Measurements from ENCODE around the gene HMOX2. TPM values are rescaled to one million over a fixed set of nuclear protein-coding genes. Genes with fewer than 3 reads are reported as not detected.

The HMOX2 gene
- total and polyA plus RNA-seq, 2 experiments from 2014 or later, result 36.0 to 61.5 TPM

DNA sequence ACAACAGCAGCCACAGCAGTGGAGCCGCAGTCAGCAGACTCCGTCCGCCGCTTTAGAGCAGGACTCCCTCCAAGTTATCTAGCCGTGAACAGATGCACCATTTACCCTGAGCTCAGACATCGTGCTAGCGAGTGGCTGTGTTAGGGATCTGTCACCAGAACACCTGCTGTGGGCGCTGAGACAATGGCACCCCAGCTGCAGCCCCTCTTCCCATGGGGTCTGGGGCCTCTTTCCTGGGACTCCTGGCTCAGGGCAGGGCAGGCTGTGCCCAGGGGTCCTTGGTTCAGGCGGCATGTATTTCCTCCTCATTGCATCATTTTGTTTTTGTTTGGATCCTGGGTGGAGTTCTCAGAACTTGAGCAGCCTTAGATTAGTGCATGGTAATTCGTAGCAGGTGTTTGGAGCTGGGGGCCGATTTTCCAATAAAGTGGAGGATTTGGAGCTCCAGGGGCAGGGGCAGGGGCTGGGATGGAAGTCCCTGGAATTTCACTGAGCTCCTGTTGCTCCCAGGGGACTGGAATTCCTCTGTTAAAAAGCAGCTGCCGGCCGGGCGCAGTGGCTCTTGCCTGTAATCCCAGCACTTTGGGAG lies 25.2 kb upstream of the HMOX2 start:
- no peaks in the 10 kb centered on the region for H3K27me3 ChIP-seq (replicated peaks; ENCODE audit: insufficient read depth)
- no peak overlapping the region for H3K4me2 ChIP-seq (ENCODE audit: unreplicated experiment)
- H3K27ac ChIP-seq, result no peak overlapping the region
- H3F3A ChIP-seq (ENCODE audit: insufficient read depth), result no peaks in the 10 kb centered on the region
- H3K9me3 ChIP-seq (ENCODE audit: low read depth), result no peaks in the 10 kb centered on the region
- WGBS, 2 experiments (ENCODE audit: low coverage in 1 of 2, low lambda C conversion rate in 2 of 2, missing lambda C conversion rate in 2 of 2), result 55 to 58% methylated on average over 13 to 14 of the region's 14 CpGs
- H3K9me2 ChIP-seq (ENCODE audit: insufficient read depth), result no peaks in the 10 kb centered on the region
- no peak overlapping the region for H3K4me3 ChIP-seq
- H3K4me1 ChIP-seq (ENCODE audit: insufficient read depth), result no peaks in the 10 kb centered on the region
- in situ Hi-C loops (cut with MboI), result no loop called here
- peak; percentile 5 for DNase-seq
- TF ChIP-seq EZH2phosphoT487 (IDR thresholded peaks at IDR 0.05; ENCODE audit: insufficient read depth, low read depth) (no peak), EZH2 (IDR thresholded peaks at IDR 0.05; ENCODE audit: insufficient read depth, poor library complexity, severe bottlenecking) (no peak)
- H4K20me1 ChIP-seq (ENCODE audit: insufficient read depth), result no peaks in the 10 kb centered on the region
- H3K36me3 ChIP-seq (ENCODE audit: low read depth), result peaks cover 4% of the 10 kb centered on the region; the same call in 1 of the 2 replicates
- H3K9ac ChIP-seq, result no peak overlapping the region
- no peak overlapping the region for H2AFZ ChIP-seq
- H3K79me2 ChIP-seq (ENCODE audit: insufficient read depth), result no peaks in the 10 kb centered on the region

DNA sequence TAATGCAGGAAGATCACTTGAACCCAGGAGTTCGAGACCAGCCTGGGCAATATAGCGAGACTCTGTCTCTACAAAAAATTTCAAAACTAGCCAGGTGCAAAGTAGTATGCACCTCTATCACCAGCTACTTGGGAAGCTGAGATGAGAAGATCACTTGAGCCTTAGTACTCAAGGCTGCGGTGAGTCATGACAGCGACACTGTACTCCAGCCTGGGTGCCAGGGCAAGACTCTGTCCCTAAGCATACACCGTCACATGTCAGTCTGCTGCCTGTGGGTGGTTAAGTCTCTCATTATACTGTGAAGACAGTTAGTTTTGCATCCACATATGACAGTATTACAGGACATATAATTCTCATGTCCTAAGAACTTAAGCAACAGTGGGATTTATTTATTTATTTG lies 23.5 kb upstream of the HMOX2 start:
- H3K36me3 ChIP-seq (ENCODE audit: low read depth), result peaks cover 10% of the 10 kb centered on the region; the same call in 1 of the 2 replicates
- H3F3A ChIP-seq (ENCODE audit: insufficient read depth), result 0 out of 2 replicates have a peak, but pooled peaks cover 4% of the 10 kb centered on the region
- no peaks in the 10 kb centered on the region for H3K9me2 ChIP-seq (ENCODE audit: insufficient read depth)
- no peak overlapping the region for H3K4me3 ChIP-seq
- no peak for DNase-seq
- no peaks in the 10 kb centered on the region for H4K20me1 ChIP-seq (ENCODE audit: insufficient read depth)
- no peaks in the 10 kb centered on the region for H3K4me1 ChIP-seq (ENCODE audit: insufficient read depth)
- H3K9me3 ChIP-seq (ENCODE audit: low read depth), result no peaks in the 10 kb centered on the region
- H3K4me2 ChIP-seq (ENCODE audit: unreplicated experiment), result no peak overlapping the region
- H2AFZ ChIP-seq, result no peak overlapping the region
- H3K79me2 ChIP-seq (ENCODE audit: insufficient read depth), result no peaks in the 10 kb centered on the region
- no peak for TF ChIP-seq EZH2phosphoT487 (IDR thresholded peaks at IDR 0.05; ENCODE audit: insufficient read depth, low read depth)
- no peak for TF ChIP-seq EZH2 (IDR thresholded peaks at IDR 0.05; ENCODE audit: insufficient read depth, poor library complexity, severe bottlenecking)
- H3K27ac ChIP-seq, result no peak overlapping the region
- in situ Hi-C loops (cut with MboI), result no loop called here
- 95 to 100% methylated on average over 5 of the region's 5 CpGs for WGBS, 2 experiments (ENCODE audit: low coverage in 1 of 2, low lambda C conversion rate in 2 of 2, missing lambda C conversion rate in 2 of 2)
- no peaks in the 10 kb centered on the region for H3K27me3 ChIP-seq (replicated peaks; ENCODE audit: insufficient read depth)
- H3K9ac ChIP-seq, result no peak overlapping the region

DNA sequence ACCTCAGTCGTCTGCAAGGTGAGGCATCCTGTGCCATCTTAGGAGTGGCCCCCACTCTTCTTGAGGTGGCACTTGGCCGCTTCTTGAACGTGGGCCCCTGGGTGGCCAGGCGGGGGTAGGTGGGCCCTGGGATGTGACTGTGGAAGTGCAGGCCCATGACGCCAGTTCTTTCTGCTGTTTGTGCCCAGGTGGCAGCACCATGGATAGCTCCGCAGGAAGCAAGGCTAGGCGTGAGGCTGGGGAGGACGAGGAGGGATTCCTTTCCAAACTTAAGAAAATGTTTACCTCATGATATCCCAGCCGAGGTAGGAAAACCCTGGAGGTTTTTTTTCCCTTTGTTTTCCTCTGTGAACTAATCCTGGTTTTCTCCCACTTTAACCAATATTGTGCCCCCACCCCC lies 21.6 kb upstream of the HMOX2 start:
- no peaks in the 10 kb centered on the region for H3K9me3 ChIP-seq (ENCODE audit: low read depth)
- in situ Hi-C loops (cut with MboI), result no loop called here
- 85 to 87% methylated on average over 9 of the region's 9 CpGs for WGBS, 2 experiments (ENCODE audit: low coverage in 1 of 2, low lambda C conversion rate in 2 of 2, missing lambda C conversion rate in 2 of 2)
- no peaks in the 10 kb centered on the region for H3K79me2 ChIP-seq (ENCODE audit: insufficient read depth)
- no peaks in the 10 kb centered on the region; the same call in 1 of the 2 replicates for H4K20me1 ChIP-seq (ENCODE audit: insufficient read depth)
- H3K36me3 ChIP-seq (ENCODE audit: low read depth), result peaks cover 10% of the 10 kb centered on the region; the same call in 1 of the 2 replicates
- no peak overlapping the region for H3K27ac ChIP-seq
- no peak overlapping the region for H2AFZ ChIP-seq
- DNase-seq, result no peak
- H3K4me3 ChIP-seq, result no peak overlapping the region
- H3K9me2 ChIP-seq (ENCODE audit: insufficient read depth), result no peaks in the 10 kb centered on the region
- no peak overlapping the region for H3K9ac ChIP-seq
- H3K27me3 ChIP-seq (replicated peaks; ENCODE audit: insufficient read depth), result no peaks in the 10 kb centered on the region
- no peak overlapping the region for H3K4me2 ChIP-seq (ENCODE audit: unreplicated experiment)
- no peak for TF ChIP-seq EZH2phosphoT487 (IDR thresholded peaks at IDR 0.05; ENCODE audit: insufficient read depth, low read depth)
- 0 out of 2 replicates have a peak, but pooled peaks cover 4% of the 10 kb centered on the region for H3F3A ChIP-seq (ENCODE audit: insufficient read depth)
- peaks cover 11% of the 10 kb centered on the region for H3K4me1 ChIP-seq (ENCODE audit: insufficient read depth)

DNA sequence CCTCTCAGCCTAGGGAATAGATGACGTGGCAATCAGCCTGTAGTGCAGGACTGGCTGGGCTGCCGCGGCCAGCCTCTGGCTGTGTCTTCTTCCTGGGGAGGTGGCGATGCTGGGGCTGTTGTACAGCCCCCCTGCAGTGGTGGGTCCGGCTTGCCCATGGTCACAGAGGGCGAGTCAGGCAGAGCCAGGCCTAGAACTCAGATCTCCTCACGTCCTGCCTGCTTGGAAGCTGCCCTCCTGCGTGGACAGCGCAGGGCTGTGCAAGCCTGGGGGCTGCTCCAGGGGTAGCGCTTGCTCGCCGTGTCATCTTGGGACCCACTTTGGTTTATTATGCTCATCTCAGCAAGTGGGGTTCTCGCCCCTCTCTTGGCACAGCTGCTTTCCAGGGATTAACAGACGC lies 21.1 kb upstream of the HMOX2 start:
- no peaks in the 10 kb centered on the region for H3K27me3 ChIP-seq (replicated peaks; ENCODE audit: insufficient read depth)
- H3K27ac ChIP-seq, result no peak overlapping the region
- H2AFZ ChIP-seq, result no peak overlapping the region
- H3F3A ChIP-seq (ENCODE audit: insufficient read depth), result 0 out of 2 replicates have a peak, but pooled peaks cover 4% of the 10 kb centered on the region
- H3K79me2 ChIP-seq (ENCODE audit: insufficient read depth), result no peaks in the 10 kb centered on the region
- 83% methylated on average over 14 of the region's 14 CpGs for WGBS, 2 experiments (ENCODE audit: low coverage in 1 of 2, low lambda C conversion rate in 2 of 2, missing lambda C conversion rate in 2 of 2)
- H3K9me3 ChIP-seq (ENCODE audit: low read depth), result no peaks in the 10 kb centered on the region
- H3K36me3 ChIP-seq (ENCODE audit: low read depth), result peaks cover 10% of the 10 kb centered on the region; the same call in 1 of the 2 replicates
- no peak overlapping the region for H3K4me2 ChIP-seq (ENCODE audit: unreplicated experiment)
- in situ Hi-C loops (cut with MboI), result no loop called here
- H3K9me2 ChIP-seq (ENCODE audit: insufficient read depth), result no peaks in the 10 kb centered on the region
- TF ChIP-seq EZH2phosphoT487 (IDR thresholded peaks at IDR 0.05; ENCODE audit: insufficient read depth, low read depth) (no peak), EZH2 (IDR thresholded peaks at IDR 0.05; ENCODE audit: insufficient read depth, poor library complexity, severe bottlenecking) (no peak)
- peaks cover 12% of the 10 kb centered on the region for H3K4me1 ChIP-seq (ENCODE audit: insufficient read depth)
- no peaks in the 10 kb centered on the region; the same call in 1 of the 2 replicates for H4K20me1 ChIP-seq (ENCODE audit: insufficient read depth)
- no peak overlapping the region for H3K4me3 ChIP-seq
- no peak for DNase-seq
- H3K9ac ChIP-seq, result no peak overlapping the region
